GM23338 (cell line): ENCODE data around the gene ARHGEF9.

Source experiments
- CREB1 ChIP-seq: fragments of 250-450 bp; sonication (Bioruptor Pico); IDR thresholded peaks from 2 replicates; pipeline ENCODE4 v1.5.0; 2020; ENCODE audit warnings: low read depth, mild to moderate bottlenecking, moderate library complexity
- CTCF ChIP-seq, 2 experiments: fragments of 200-600 bp in 1 of 2; sonication (generic) in 1 of 2; conservative IDR thresholded peaks; 2 replicates each; pipeline versions ENCODE4 v1.5.1 to v1.6.1; 2016 to 2017; ENCODE audit warnings: antibody characterized with exemption in 2 of 2, low read depth in 2 of 2, mild to moderate bottlenecking in 2 of 2, moderate library complexity in 1 of 2
- EZH2 ChIP-seq: fragments of 200-600 bp; sonication (generic); IDR thresholded peaks from one replicate; pipeline ENCODE4 v1.8.0; 2017; ENCODE audit warnings: antibody characterized with exemption, mild to moderate bottlenecking, low read depth; ENCODE audit not compliant: unreplicated experiment
- EZH2phosphoT487 ChIP-seq: fragments of 200-600 bp; sonication (generic); IDR thresholded peaks from one replicate; pipeline ENCODE4 v1.8.1; 2018; ENCODE audit warnings: antibody characterized with exemption; ENCODE audit not compliant: unreplicated experiment
- JUNB ChIP-seq: IDR thresholded peaks from one replicate; pipeline ENCODE4 v1.6.1; 2016; ENCODE audit warnings: antibody characterized with exemption; ENCODE audit not compliant: unreplicated experiment
- POLR2AphosphoS5 ChIP-seq: IDR thresholded peaks from 2 replicates; pipeline ENCODE4 v1.6.1; 2016; ENCODE audit warnings: antibody characterized with exemption, low read depth
- REST ChIP-seq: IDR thresholded peaks from one replicate; pipeline ENCODE4 v1.6.1; 2018; ENCODE audit warnings: antibody characterized with exemption; ENCODE audit not compliant: unreplicated experiment
- STAT1 ChIP-seq: IDR thresholded peaks from one replicate; pipeline ENCODE4 v1.6.1; 2016; ENCODE audit warnings: antibody characterized with exemption; ENCODE audit not compliant: unreplicated experiment
- ZNF331 ChIP-seq: fragments of 250-450 bp; sonication (Bioruptor Pico); IDR thresholded peaks from 2 replicates; pipeline ENCODE4 v1.5.0; 2020; ENCODE audit warnings: low read depth, mild to moderate bottlenecking, moderate library complexity
- ZNF462 ChIP-seq: fragments of 250-450 bp; sonication (Bioruptor Pico); IDR thresholded peaks from 2 replicates; pipeline ENCODE4 v1.5.0; 2020; ENCODE audit warnings: mild to moderate bottlenecking, moderate library complexity

GRCh38 chrX:63758011-63758410 is 27.0 kb downstream of the ARHGEF9 start:
- TF ChIP-seq CTCF (conservative IDR thresholded peaks at IDR 0.05; ENCODE audit: low read depth in 2 of 2) (no peak), EZH2 (no peak), STAT1 (no peak), EZH2phosphoT487 (no peak), REST (no peak), CREB1 (CRISPR knock-in tag) (no peak), ZNF462 (CRISPR knock-in tag) (no peak), ZNF331 (CRISPR knock-in tag) (no peak), JUNB (no peak), POLR2AphosphoS5 (no peak)
